Right lobe of liver (tissue), 4 donors: ENCODE data around the gene TSGA10IP.
A peak's percentile ranks its signal among the peaks of the same experiment; 100 is the strongest.

Experiments used
- CTCF ChIP-seq, 4 donors: fragments of 200-600 bp in 3 of 4; fragments of 450-650 bp in 1 of 4; IDR thresholded peaks; one replicate each; pipeline versions ENCODE4 v1.5.1 to v1.8.0; 2016 to 2022; ENCODE audit warnings: antibody characterized with exemption in 4 of 4, mild to moderate bottlenecking in 2 of 4
- POLR2A ChIP-seq: fragments of 450-650 bp; IDR thresholded peaks from one replicate; pipeline ENCODE4 v1.6.1; 2017; ENCODE audit warnings: antibody characterized with exemption, mild to moderate bottlenecking
- donor health status: DM: no; HTN: no; CAD: no.
- donor health status: DM: no; HTN: no; CAD: no.
- donor health status: DM: no; HTN: yes; CAD: no.

GRCh38 chr11:65900125-65900898 is 45.0 kb upstream of the TSGA10IP start, which contains the start of gene FOSL1:
- no peak for TF ChIP-seq CTCF (IDR thresholded peaks at IDR 0.05)
- peak; percentile 72 for TF ChIP-seq POLR2A
